NCI-H69 (cell line): ENCODE results near the gene NCMAP.
"Not testable (repeated sequence)": the region's sequence is repeated elsewhere in the genome, so short reads cannot be mapped to it uniquely, and the experiment has no call there.

ENCODE experiments used
- DNase-seq: peaks from one replicate; lab custom pipeline; 2025; lab: John Stamatoyannopoulos, UW

Gene NCMAP

GRCh38 chr1:24555591-24556413 lies at the start of gene NCMAP:
NCMAP (plus strand) TSS chr1:24556087; CDS start chr1:24595431, 39,344 bp downstream.
- peak; percentile 36 for DNase-seq

GRCh38 chr1:24506691-24507381 lies 49.1 kb upstream of the NCMAP start:
- no peak for DNase-seq

GRCh38 chr1:24507405-24507804 lies 48.5 kb upstream of the NCMAP start:
- no peak for DNase-seq

- DNase-seq: no peak
These were observed 47.0 kb upstream of the NCMAP start for GRCh38 chr1:24508911-24509310.

GRCh38 chr1:24513706-24514105 lies 42.2 kb upstream of the NCMAP start:
- DNase-seq: no peak

- DNase-seq: no peak
These were observed 40.9 kb upstream of the NCMAP start for GRCh38 chr1:24514946-24515345.

- not testable (repeated sequence) for DNase-seq
These were observed 40.1 kb upstream of the NCMAP start for GRCh38 chr1:24515671-24516209.

- DNase-seq: no peak
These were observed 39.4 kb upstream of the NCMAP start for GRCh38 chr1:24516506-24516905.

GRCh38 chr1:24517898-24518297 lies 38.0 kb upstream of the NCMAP start:
- DNase-seq: no peak

- not testable (repeated sequence) for DNase-seq
These were observed 35.6 kb upstream of the NCMAP start for GRCh38 chr1:24520282-24520681.

GRCh38 chr1:24525606-24526005 lies 30.3 kb upstream of the NCMAP start:
- DNase-seq: no peak

- DNase-seq: no peak
These were observed 29.8 kb upstream of the NCMAP start for GRCh38 chr1:24526045-24526444.

GRCh38 chr1:24526940-24527542 lies 28.8 kb upstream of the NCMAP start:
- DNase-seq: peak; percentile 42

- peak; percentile 49 for DNase-seq
These were observed 27.1 kb upstream of the NCMAP start for GRCh38 chr1:24528744-24529143.

- DNase-seq: not testable (repeated sequence)
These were observed 26.6 kb upstream of the NCMAP start for GRCh38 chr1:24529292-24529691.

- no peak for DNase-seq
These were observed 20.9 kb upstream of the NCMAP start for GRCh38 chr1:24535021-24535424.

- no peak for DNase-seq
These were observed 20.1 kb upstream of the NCMAP start for GRCh38 chr1:24535778-24536177.

GRCh38 chr1:24536391-24536840 lies 19.5 kb upstream of the NCMAP start:
- DNase-seq: no peak

GRCh38 chr1:24540051-24540905 lies 15.6 kb upstream of the NCMAP start:
- DNase-seq: no peak

GRCh38 chr1:24540906-24541710 lies 14.8 kb upstream of the NCMAP start:
- no peak for DNase-seq
